ENCODE results near the gene NUDT3. TPM values are rescaled to one million over a fixed set of nuclear protein-coding genes. Genes with fewer than 3 reads are reported as not detected.

The NUDT3 gene
- total RNA-seq, 1 donor from 2014 or later = 47.6 TPM

Small RNA genes lying within 50 kb of the gene (microRNA-seq; reads per million reads assigned to microRNA genes)
- gene MIR6835 = not detected

Other genes starting within 250 kb of the NUDT3 start
- gene GRM4, start 246.6 kb downstream of the NUDT3 start, total RNA-seq = not detected
- 44.4 TPM for gene HMGA1, start 155.8 kb downstream of the NUDT3 start, total RNA-seq
- 20.7 TPM for gene SMIM29, start 143.7 kb downstream of the NUDT3 start, total RNA-seq
- gene RPS10, start 33.4 kb upstream of the NUDT3 start, total RNA-seq = 718 TPM
- gene PACSIN1, start 73.4 kb upstream of the NUDT3 start, total RNA-seq = 10.8 TPM
- not detected for gene SPDEF, start 163.7 kb upstream of the NUDT3 start, total RNA-seq